Breast epithelium (tissue), 4 donors: ENCODE results near the gene SCIMP. TPM values are rescaled to one million over a fixed set of nuclear protein-coding genes. Genes with fewer than 3 reads are reported as not detected.

Experiments used
- DNase-seq, 2 donors: peaks; one replicate each; pipeline ENCODE4 v3.0.0-alpha.2; 2019; ENCODE audit warnings: low spot score in 2 of 2
- H3K27ac ChIP-seq, 2 donors: fragments of 200-600 bp; sonication (generic) in 1 of 2; one replicate each; pipeline ENCODE4 v1.5.1; 2016 to 2019; ENCODE audit warnings: mild to moderate bottlenecking in 1 of 2
- H3K27me3 ChIP-seq, 2 donors: fragments of 200-600 bp; sonication (generic) in 1 of 2; one replicate each; pipeline versions ENCODE4 v1.5.1 to v1.6.0; 2017 to 2019; ENCODE audit warnings: control low read depth in 1 of 2, mild to moderate bottlenecking in 1 of 2
- H3K36me3 ChIP-seq: fragments of 200-600 bp; one replicate; pipeline ENCODE4 v1.5.1; 2019
- H3K4me1 ChIP-seq, 2 donors: fragments of 200-600 bp; sonication (generic); one replicate each; pipeline ENCODE4 v1.5.1; 2016 to 2019; ENCODE audit warnings: control low read depth in 1 of 2
- H3K4me3 ChIP-seq, 3 donors: fragments of 200-600 bp; sonication (generic); 1 replicate in 2 of 3; 2 replicates in 1 of 3; pipeline ENCODE4 v1.5.1; 2016 to 2019; ENCODE audit warnings: mild to moderate bottlenecking in 3 of 3, moderate library complexity in 2 of 3
- H3K9me3 ChIP-seq, 2 donors: fragments of 200-600 bp; sonication (generic) in 1 of 2; one replicate each; pipeline ENCODE4 v1.5.1; 2016 to 2019; ENCODE audit warnings: control low read depth in 1 of 2
- CTCF ChIP-seq, 3 donors: fragments of 450-650 bp; IDR thresholded peaks; one replicate each; pipeline ENCODE4 v1.5.1; 2016 to 2017; ENCODE audit warnings: antibody characterized with exemption in 3 of 3, mild to moderate bottlenecking in 3 of 3, moderate library complexity in 3 of 3
- POLR2A ChIP-seq: fragments of 450-650 bp; IDR thresholded peaks from one replicate; pipeline ENCODE4 v1.6.1; 2016; ENCODE audit warnings: antibody characterized with exemption, mild to moderate bottlenecking, moderate library complexity
- POLR2AphosphoS5 ChIP-seq, 3 donors: sonication (generic); formaldehyde crosslinking; IDR thresholded peaks; one replicate each; pipeline ENCODE4 v1.6.1; 2017; ENCODE audit warnings: antibody characterized with exemption in 3 of 3
- intact Hi-C: fragments of 100-400 bp; cut with DNase I; formaldehyde crosslinking; loops from one replicate; pipeline ENCODE4 v1.15.1; 2023; ENCODE audit warnings: low total_unique reads
- total RNA-seq, 3 donors: library from RNA; depleted of rRNA; stranded (reverse); fragments of >200 nt; gene quantifications; one replicate each; pipeline ENCODE4 v1.1.0, GENCODE V29; 2016

SCIMP gene
- total RNA-seq, 3 donors from 2014 or later: 1.3 to 5.6 (median 4.7) TPM

GRCh38 chr17:5209396-5209795 is 25.3 kb downstream of the SCIMP start:
- no peaks in the 10 kb centered on the region for H3K4me1 ChIP-seq
- no peak overlapping the region for H3K4me3 ChIP-seq
- no peak for DNase-seq
- no peaks in the 10 kb centered on the region for H3K27me3 ChIP-seq
- no peak overlapping the region for H3K27ac ChIP-seq
- intact Hi-C loops: no loop called here
- H3K36me3 ChIP-seq: no peaks in the 10 kb centered on the region
- no peaks in the 10 kb centered on the region for H3K9me3 ChIP-seq
- TF ChIP-seq POLR2AphosphoS5 (IDR thresholded peaks at IDR 0.05) (no peak), CTCF (IDR thresholded peaks at IDR 0.05) (no peak), POLR2A (no peak)

- TF ChIP-seq CTCF (IDR thresholded peaks at IDR 0.05): no peak
- TF ChIP-seq POLR2AphosphoS5 (IDR thresholded peaks at IDR 0.05): no peak
- no peak for TF ChIP-seq POLR2A
Observed at GRCh38 chr17:5203908-5204294, 30.8 kb downstream of the SCIMP start.

GRCh38 chr17:5203178-5203907 is 31.3 kb downstream of the SCIMP start:
- Histone ChIP-seq H3K4me3 (no peak overlapping the region), H3K9me3 (no peaks in the 10 kb centered on the region), H3K4me1 (no peaks in the 10 kb centered on the region), H3K36me3 (no peaks in the 10 kb centered on the region), H3K27ac (no peak overlapping the region), H3K27me3 (no peaks in the 10 kb centered on the region)
- intact Hi-C loops: no loop called here
- TF ChIP-seq POLR2AphosphoS5 (IDR thresholded peaks at IDR 0.05): no peak
- TF ChIP-seq CTCF (IDR thresholded peaks at IDR 0.05): no peak
- no peak for TF ChIP-seq POLR2A
- DNase-seq: no peak

More at GRCh38 chr17:5203908-5204294, 30.8 kb downstream of the SCIMP start:
- Histone ChIP-seq H3K27me3 (no peaks in the 10 kb centered on the region), H3K4me1 (no peaks in the 10 kb centered on the region), H3K4me3 (no peak overlapping the region), H3K9me3 (no peaks in the 10 kb centered on the region), H3K27ac (no peak overlapping the region), H3K36me3 (no peaks in the 10 kb centered on the region)
- intact Hi-C loops: no loop called here
- DNase-seq: no peak

- Histone ChIP-seq H3K36me3 (no peaks in the 10 kb centered on the region), H3K27me3 (no peaks in the 10 kb centered on the region), H3K27ac (no peak overlapping the region), H3K9me3 (no peaks in the 10 kb centered on the region), H3K4me3 (no peak overlapping the region), H3K4me1 (no peaks in the 10 kb centered on the region)
- intact Hi-C loops: no loop called here
- no peak for DNase-seq
- TF ChIP-seq POLR2A (no peak), POLR2AphosphoS5 (IDR thresholded peaks at IDR 0.05) (no peak), CTCF (IDR thresholded peaks at IDR 0.05) (no peak)
Observed at GRCh38 chr17:5201011-5201410, 33.6 kb downstream of the SCIMP start.

- H3K9me3 ChIP-seq: no peaks in the 10 kb centered on the region
- no peak overlapping the region for H3K4me3 ChIP-seq
- DNase-seq: no peak
- intact Hi-C loops: no loop called here
- H3K27me3 ChIP-seq: no peaks in the 10 kb centered on the region
- no peaks in the 10 kb centered on the region for H3K36me3 ChIP-seq
- H3K4me1 ChIP-seq: no peaks in the 10 kb centered on the region
- no peak overlapping the region for H3K27ac ChIP-seq
- no peak for TF ChIP-seq CTCF (IDR thresholded peaks at IDR 0.05)
- TF ChIP-seq POLR2A: no peak
- TF ChIP-seq POLR2AphosphoS5 (IDR thresholded peaks at IDR 0.05): no peak
Observed at GRCh38 chr17:5200360-5200759, 34.3 kb downstream of the SCIMP start.
